Measurements from ENCODE around the gene OAS1.
"Not testable (repeated sequence)": the region's sequence is repeated elsewhere in the genome, so short reads cannot be mapped to it uniquely, and the experiment has no call there.

The OAS1 gene

DNA sequence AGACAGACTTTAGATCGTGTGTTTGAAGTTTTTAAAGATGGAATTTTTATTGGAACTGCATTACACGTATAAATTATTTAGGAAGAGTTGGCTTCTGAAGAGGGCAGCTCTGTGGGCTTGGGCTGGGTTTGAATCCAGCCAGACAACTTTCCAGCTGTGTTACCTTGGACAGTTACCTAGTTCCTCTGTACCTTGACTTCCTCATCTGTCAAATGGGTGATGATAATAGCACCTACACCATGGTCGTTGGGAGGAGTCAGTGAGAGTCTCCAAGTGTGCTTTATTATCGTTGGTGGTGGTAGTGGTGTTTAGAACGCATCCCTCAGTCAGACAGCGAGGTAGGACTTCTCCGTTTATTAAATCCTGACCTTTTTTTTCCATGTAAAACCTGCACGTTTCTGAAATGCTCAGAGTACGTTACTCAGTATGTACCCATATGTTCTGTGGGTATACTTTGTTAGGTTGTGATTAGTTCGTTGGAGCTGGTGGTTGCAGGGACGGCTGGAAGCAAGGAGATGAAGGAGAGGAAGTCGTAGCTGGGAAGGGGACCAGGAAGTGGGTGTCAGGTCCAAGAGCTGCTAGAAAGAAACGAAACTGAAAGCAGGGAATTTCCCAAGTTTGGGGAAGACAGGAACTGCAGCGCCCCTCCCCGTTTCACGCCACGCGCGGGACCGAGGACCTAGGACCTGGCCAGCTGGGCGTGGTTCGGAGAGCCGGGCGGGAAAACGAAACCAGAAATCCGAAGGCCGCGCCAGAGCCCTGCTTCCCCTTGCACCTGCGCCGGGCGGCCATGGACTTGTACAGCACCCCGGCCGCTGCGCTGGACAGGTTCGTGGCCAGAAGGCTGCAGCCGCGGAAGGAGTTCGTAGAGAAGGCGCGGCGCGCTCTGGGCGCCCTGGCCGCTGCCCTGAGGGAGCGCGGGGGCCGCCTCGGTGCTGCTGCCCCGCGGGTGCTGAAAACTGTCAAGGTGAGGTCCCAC is 31.3 kb downstream of the OAS1 start, which contains the start of gene OAS3:
TSS of gene OAS3 (plus strand) at position 734 of the 979 bp plus-strand sequence. CDS start at position 791, 57 bp downstream.
- no peak for DNase-seq (ENCODE audit: low spot score)

DNA sequence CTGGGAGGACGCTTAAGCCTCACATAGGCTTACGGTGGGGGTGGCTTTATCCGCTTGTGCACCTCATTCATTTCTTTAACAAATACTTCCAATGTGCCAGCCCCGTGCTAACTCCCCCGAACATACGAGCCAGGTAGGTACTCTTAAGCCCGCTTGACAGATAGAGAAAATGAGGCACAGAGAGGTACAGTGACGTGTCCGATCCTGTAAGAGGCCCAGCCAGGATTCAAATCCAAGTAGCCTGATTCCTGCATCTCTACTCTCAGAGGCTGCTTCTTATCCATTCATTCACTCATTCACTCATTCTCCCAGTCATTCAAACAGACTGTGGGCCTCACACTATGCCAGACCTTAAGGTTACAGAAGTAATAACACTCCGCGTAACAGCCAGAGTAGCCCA is 32.0 kb downstream of the OAS1 start:
- no peak for DNase-seq (ENCODE audit: low spot score)

DNA sequence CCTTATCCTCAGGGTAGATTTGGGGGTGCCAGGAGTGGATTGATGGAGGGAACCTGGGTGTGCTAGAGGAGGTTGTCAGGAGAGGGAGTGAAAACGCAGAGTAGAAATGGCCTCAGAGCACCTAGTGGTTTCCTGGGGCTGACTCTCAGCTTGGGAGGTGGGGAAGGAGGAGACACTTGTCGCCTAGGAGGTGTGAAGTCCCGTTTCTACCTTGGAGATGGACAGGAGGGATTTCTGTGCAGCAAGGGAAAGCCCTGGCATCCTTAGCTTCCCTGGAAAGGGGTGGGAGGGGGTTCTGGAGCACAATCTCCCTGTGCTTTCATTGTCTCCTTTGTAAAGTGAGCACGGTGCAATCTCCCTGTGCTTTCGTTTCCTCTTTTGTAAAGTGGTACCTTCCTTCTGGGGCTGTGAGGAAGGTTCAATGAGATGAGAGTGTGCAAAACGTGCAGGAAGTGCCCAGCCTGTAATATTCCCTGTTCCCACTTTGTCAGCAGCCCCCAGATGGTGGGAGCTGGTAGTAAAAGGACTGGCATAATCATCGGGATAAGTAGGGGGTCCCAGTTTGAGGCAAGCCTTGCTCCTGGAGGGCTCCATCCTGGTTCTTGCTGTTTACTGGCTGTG is 33.1 kb downstream of the OAS1 start:
- DNase-seq (ENCODE audit: low spot score) = no peak

DNA sequence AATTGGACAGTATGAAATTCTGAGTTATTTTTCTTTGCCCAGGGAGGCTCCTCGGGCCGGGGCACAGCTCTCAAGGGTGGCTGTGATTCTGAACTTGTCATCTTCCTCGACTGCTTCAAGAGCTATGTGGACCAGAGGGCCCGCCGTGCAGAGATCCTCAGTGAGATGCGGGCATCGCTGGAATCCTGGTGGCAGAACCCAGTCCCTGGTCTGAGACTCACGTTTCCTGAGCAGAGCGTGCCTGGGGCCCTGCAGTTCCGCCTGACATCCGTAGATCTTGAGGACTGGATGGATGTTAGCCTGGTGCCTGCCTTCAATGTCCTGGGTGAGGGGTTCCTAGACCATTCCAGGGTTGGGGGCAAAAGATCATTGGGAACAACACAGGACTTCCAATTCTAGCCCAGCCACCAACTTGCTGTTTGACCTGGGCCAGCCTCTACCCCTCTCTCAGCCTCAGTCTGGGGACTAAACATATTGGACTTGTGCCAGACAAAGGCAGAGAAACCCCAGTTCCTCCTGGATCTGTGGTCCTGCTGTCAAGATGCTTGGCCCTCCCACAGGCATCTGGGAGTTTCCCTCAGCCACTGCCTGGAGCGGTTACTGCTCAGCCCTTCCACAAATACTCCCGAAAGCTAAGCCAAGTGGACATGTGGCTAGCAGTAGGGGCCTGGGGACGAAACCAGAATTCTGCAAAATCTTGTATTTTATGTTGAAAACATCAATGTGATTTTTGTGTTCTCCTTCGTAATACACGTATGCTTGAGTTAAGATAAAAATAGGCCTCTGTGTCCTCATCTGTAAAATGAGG is 35.0 kb downstream of the OAS1 start:
- no peak for DNase-seq (ENCODE audit: low spot score)

DNA sequence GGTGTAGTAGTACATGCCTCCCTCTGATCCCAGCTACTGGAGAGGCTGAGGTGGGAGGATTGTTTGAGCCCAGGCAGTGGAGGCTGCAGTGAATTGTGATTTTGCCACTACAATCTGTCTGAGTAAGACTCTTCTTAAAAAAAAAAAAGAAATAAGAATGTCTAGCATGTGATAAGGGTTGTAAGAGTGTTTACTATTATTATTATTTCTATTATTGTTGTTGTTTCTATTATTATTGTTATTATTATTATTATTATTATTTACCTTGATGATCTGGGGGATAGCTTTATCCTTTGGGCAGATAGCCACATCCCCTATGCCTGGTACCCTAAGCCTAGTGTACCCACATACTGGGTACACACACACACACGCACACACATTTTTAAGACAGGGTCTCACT is 35.8 kb downstream of the OAS1 start:
- no peak for DNase-seq (ENCODE audit: low spot score)

DNA sequence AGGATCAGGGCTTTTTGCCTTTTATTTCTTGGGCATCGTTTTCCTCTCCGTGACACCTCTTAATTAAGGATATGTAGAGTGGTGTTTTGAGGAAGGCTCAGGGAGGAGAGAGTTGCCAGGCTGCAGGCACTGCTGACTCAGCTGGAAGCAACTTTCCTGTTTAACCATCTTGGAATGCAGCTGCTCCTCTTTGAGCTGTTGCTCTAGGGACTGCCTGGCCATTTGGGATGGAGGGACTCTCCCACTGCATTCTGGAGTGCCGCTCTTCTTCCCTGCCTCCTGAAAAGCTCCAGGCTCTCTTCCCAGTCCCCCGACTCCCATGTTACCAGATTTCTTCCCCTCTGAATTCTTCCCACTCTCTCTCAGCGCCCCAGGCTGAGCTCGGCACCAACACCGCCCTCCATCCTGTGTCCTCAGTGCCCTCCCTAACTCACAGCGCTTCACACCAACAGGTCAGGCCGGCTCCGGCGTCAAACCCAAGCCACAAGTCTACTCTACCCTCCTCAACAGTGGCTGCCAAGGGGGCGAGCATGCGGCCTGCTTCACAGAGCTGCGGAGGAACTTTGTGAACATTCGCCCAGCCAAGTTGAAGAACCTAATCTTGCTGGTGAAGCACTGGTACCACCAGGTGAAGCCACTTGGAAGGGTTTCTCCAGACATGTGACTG is 37.4 kb downstream of the OAS1 start:
- no peak for DNase-seq (ENCODE audit: low spot score)

DNA sequence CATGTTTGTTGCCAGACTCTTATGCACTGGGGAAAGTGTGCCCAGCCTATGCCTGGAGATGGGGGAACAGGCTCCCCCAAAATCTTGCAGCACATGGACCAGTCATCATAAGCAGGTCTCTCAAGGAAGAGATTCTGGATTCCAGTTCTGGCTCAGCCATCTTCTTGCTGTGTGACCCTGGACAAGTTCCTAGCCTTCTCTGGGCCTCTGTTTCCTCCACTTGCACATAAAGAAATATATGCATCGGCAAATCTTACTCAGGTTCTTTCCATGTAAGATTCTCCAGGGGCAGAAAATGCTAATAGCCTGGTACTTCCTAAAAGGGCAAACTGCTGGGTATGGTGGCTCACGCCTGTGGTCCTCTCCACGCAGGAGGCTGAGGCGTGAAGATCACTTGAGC is 38.8 kb downstream of the OAS1 start:
- no peak for DNase-seq (ENCODE audit: low spot score)

DNA sequence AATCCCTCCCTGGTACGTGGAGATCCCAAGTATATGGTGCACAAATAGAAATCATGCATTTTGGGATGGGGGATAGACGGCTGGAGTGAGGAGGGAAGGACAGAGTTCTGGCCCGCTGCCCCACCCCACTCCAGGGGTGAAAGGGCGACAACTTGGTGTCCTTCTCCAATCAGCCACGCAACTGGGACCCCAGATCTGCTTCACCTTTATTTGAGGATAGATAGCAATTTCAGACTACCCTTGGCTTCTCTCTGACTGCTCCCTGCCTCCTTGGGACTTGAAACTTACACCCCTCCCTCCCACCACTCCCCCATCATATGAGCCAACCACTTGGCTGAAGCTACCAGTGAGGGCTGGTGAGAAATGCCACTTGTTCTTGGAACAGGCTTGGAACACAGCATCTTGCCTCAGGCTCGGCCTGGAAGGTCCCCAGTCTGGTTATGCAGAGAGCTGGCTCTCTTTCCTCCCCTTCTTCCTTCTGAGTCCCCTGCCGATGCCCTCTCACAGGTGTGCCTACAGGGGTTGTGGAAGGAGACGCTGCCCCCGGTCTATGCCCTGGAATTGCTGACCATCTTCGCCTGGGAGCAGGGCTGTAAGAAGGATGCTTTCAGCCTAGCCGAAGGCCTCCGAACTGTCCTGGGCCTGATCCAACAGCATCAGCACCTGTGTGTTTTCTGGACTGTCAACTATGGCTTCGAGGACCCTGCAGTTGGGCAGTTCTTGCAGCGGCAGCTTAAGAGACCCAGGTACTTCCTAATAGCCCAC is 39.7 kb downstream of the OAS1 start:
- no peak for DNase-seq (ENCODE audit: low spot score)

DNA sequence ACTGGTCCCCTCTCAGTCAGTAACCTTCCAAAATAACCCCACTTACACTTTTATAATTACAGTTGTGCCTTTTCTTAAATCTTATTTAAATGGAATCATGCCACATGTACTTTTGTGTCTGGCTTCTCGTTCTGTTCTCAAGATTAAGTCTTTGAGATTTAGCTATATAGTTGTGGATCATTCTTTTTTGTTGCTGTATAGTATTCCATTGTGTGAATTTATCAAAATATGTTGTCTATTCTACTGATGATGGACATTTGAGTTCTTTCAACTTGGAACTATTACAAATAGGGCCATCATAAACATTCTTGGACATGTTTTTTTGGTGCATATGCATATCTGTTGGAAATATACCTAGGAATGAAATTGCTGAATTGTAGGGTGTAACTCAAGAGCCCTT is 40.6 kb downstream of the OAS1 start:
- no peak for DNase-seq (ENCODE audit: low spot score)

DNA sequence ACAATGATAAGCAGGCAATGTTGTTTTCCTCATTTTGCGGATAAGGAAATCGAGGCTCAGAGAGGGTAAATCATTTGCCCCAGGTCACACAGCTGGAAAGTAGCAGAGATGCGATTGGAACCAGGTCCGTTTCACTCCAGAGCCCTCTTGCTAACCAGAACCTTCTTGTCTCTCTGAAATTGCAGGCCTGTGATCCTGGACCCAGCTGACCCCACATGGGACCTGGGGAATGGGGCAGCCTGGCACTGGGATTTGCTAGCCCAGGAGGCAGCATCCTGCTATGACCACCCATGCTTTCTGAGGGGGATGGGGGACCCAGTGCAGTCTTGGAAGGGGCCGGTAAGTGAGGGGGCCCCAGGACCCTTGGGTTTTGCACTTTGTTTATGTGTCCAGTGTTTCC is 41.0 kb downstream of the OAS1 start:
- no peak for DNase-seq (ENCODE audit: low spot score)

DNA sequence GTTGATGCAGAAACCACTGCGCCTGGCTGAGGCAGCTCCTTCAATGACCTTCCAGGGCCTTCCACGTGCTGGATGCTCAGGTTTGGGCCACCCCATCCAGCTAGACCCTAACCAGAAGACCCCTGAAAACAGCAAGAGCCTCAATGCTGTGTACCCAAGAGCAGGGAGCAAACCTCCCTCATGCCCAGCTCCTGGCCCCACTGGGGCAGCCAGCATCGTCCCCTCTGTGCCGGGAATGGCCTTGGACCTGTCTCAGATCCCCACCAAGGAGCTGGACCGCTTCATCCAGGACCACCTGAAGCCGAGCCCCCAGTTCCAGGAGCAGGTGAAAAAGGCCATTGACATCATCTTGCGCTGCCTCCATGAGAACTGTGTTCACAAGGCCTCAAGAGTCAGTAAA is 42.0 kb downstream of the OAS1 start:
- no peak for DNase-seq (ENCODE audit: low spot score)

DNA sequence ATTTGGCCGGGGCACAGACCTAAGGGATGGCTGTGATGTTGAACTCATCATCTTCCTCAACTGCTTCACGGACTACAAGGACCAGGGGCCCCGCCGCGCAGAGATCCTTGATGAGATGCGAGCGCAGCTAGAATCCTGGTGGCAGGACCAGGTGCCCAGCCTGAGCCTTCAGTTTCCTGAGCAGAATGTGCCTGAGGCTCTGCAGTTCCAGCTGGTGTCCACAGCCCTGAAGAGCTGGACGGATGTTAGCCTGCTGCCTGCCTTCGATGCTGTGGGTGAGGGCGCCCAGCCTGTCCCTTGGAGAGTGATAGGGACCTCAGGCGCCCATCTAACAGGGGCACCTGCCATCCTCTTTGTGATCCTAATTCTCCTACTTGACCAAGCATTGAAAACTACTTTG is 43.9 kb downstream of the OAS1 start:
- no peak for DNase-seq (ENCODE audit: low spot score)

DNA sequence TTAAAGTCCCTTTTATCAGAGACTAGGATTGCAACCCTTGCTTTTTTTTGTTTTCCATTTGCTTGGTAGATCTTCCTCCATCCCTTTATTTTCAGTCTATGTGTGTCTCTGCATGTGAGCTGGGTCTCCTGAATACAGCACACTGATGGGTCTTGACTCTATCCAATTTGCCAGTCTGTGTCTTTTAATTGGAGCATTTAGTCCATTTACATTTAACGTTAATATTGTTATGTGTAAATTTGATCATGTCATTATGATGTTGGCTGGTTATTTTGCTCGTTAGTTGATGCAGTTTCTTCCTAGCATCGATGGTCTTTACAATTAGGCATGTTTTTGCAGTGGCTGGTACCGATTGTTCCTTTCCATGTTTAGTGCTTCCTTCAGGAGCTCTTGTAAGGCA is 50.4 kb downstream of the OAS1 start:
- DNase-seq (ENCODE audit: low spot score) = not testable (repeated sequence)

DNA sequence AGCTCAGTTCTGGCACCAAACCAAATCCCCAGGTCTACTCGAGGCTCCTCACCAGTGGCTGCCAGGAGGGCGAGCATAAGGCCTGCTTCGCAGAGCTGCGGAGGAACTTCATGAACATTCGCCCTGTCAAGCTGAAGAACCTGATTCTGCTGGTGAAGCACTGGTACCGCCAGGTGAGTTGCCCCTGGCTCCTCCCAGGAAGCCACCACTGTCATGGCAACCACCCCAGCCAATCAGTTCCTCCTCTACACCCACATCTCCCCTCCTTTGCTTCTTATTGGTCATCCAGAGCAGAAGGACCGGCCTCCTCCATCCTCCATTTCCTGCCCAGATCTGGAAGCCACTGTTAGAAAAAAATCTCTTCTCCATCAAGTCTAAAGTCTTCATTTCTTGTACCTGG is 54.3 kb downstream of the OAS1 start:
- DNase-seq (ENCODE audit: low spot score) = no peak

DNA sequence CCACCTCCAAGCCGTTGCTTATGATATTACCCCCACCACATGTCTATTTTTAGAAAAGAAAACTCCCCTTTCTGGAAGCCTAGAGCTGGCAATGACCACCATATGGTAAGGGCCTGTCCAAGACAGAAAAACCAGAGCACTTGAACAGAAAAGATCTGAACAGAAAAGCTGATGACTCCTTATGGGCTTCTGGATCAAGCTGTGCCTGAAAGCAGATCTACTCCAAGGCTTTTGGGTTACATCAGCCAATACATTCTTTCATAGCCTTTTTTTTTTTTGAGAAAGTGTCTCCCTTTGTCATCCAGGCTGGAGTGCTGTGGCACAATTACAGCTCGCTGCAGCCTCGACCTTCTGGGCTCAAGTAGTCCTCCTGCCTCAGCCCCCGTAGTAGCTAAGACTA is 54.8 kb downstream of the OAS1 start:
- DNase-seq (ENCODE audit: low spot score) = no peak

DNA sequence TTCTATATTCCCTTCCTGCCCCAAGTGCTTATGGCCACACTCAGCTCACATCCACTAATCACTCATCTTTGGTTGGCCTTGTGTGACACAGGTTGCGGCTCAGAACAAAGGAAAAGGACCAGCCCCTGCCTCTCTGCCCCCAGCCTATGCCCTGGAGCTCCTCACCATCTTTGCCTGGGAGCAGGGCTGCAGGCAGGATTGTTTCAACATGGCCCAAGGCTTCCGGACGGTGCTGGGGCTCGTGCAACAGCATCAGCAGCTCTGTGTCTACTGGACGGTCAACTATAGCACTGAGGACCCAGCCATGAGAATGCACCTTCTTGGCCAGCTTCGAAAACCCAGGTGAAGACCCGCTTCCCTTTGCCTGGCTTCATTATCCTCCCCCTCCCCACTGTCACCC is 55.8 kb downstream of the OAS1 start:
- no peak for DNase-seq (ENCODE audit: low spot score)

DNA sequence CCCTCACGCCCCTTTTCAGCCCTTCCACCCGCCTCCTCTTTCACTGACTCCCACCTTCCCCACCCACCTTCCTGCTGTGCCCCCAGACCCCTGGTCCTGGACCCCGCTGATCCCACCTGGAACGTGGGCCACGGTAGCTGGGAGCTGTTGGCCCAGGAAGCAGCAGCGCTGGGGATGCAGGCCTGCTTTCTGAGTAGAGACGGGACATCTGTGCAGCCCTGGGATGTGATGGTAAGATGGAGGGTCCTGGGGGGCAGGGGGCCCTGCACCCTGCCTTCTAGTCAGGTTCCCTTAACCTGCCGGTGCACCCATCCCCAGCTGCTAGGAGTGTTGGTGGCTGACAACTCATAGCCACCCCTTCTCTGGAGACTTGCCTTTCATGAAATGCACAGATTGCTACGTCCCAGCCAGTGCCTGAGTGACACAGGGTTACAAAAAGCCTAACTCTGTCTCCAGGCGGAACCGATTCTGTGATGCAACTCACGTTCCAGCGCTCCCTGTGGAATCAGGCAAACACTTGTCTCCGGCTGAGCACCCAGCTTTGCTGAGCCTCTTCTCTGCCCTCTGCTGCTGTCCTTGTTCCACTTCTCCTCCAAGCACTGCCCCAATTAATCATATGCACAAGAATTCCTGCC is 56.6 kb downstream of the OAS1 start:
- DNase-seq (ENCODE audit: low spot score) = no peak

DNA sequence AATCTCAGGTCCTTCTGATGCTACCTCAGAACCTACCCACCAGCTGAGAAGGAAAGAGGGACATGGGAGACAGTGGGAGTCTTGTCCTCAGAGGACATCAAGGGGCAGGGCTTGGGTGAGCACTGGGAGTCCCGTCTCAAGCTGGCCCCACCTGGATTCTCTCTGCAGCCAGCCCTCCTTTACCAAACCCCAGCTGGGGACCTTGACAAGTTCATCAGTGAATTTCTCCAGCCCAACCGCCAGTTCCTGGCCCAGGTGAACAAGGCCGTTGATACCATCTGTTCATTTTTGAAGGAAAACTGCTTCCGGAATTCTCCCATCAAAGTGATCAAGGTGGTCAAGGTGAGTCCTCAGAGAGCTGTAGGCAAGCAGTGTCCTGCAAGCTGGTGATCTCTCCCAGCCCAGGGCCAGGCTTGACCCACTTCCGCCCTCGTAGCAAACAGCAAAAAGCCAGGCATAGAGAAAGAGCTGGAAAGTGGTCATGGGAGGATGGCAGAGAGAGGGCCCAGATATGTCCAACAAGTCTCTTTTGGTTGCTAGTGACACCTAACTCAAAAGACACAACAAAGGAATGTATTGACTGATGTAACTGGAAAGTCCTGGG is 57.4 kb downstream of the OAS1 start:
- no peak for DNase-seq (ENCODE audit: low spot score)

DNA sequence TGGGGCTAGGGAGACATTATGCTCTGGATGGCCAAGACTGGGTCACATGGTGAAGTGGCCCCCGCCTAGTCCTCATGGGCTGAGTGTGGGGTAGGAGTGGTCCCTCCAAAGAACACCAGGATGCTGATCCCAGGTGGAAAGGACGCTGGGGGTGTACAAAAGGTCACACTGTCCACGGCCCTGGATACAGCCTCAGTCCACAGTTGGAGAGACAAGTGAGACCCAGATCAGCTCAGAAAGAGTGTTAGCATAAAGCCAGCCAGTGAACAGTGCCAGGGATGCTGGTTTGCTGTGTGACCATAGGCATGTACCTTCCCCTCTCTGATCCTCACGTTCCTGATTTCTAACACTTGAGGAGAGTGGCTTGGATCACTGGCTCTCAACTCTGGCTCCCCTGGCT is 58.2 kb downstream of the OAS1 start:
- DNase-seq (ENCODE audit: low spot score) = no peak

DNA sequence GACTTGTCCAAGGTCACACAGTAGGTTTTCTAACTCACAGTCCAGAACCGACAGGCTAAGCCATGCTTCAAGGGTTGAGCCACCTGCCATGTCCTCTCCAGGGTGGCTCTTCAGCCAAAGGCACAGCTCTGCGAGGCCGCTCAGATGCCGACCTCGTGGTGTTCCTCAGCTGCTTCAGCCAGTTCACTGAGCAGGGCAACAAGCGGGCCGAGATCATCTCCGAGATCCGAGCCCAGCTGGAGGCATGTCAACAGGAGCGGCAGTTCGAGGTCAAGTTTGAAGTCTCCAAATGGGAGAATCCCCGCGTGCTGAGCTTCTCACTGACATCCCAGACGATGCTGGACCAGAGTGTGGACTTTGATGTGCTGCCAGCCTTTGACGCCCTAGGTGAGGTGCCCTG is 58.9 kb downstream of the OAS1 start:
- no peak for DNase-seq (ENCODE audit: low spot score)

Measured in hematopoietic multipotent progenitor cell treated with erythropoietin and hydrocortisone succinate and interleukin-3 and kit ligand, for 17 days (in vitro differentiated cells).